OCI-LY7 (cell line): ENCODE data around the gene GDF2. TPM values are rescaled to one million over a fixed set of nuclear protein-coding genes. Genes with fewer than 3 reads are reported as not detected.

Source experiments
- BruUV-seq: library from RNA; stranded (reverse); fragments of 400-500 nt; replicated peaks from 2 replicates; lab custom pipeline; 2021; lab: Mats Ljungman, UMichigan
- CTCF ChIA-PET: fragments of 300-600 bp; sonication (Branson Sonifier 250); formaldehyde crosslinking; loops from one replicate; lab custom pipeline; 2022; ENCODE audit warnings: antibody characterized with exemption; ENCODE audit not compliant: unreplicated experiment; lab: Charles Lee
- POLR2A ChIA-PET: fragments of 300-600 bp; sonication (Branson Sonifier 250); formaldehyde crosslinking; loops from one replicate; lab custom pipeline; 2022; ENCODE audit warnings: antibody characterized with exemption; lab: Charles Lee
- DNase-seq: peaks from one replicate; pipeline ENCODE4 v3.0.0-alpha.2; 2015; ENCODE audit warnings: low spot score
- H2AFZ ChIP-seq: fragments of 200-600 bp; sonication (generic), shearing (Covaris generic); 2 replicates; pipeline ENCODE4 v1.6.1; 2014; ENCODE audit warnings: mild to moderate bottlenecking, antibody characterized with exemption, low read length, moderate library complexity
- H3K27ac ChIP-seq: fragments of 200-600 bp; sonication (generic); 2 replicates; pipeline ENCODE4 v1.5.1; 2014; ENCODE audit warnings: mixed run types, low read depth, mild to moderate bottlenecking, moderate library complexity, low read length, inconsistent platforms; ENCODE audit not compliant: poor library complexity, severe bottlenecking
- H3K36me3 ChIP-seq: fragments of 200-600 bp; sonication (generic); 2 replicates; pipeline ENCODE4 v1.6.1; 2014; ENCODE audit warnings: mild to moderate bottlenecking, antibody characterized with exemption, low read length, moderate library complexity, mixed read lengths; ENCODE audit not compliant: insufficient read depth
- H3K4me1 ChIP-seq: fragments of 200-600 bp; sonication (generic); 2 replicates; pipeline ENCODE4 v1.5.1; 2014; ENCODE audit warnings: mild to moderate bottlenecking, low read length; ENCODE audit not compliant: insufficient read depth, poor library complexity, severe bottlenecking
- H3K4me2 ChIP-seq: fragments of 200-600 bp; sonication (generic); 2 replicates; pipeline ENCODE4 v1.6.1; 2014; ENCODE audit warnings: mild to moderate bottlenecking, low read length
- H3K4me3 ChIP-seq: fragments of 200-600 bp; sonication (generic); 2 replicates; pipeline ENCODE4 v1.5.1; 2014; ENCODE audit warnings: mild to moderate bottlenecking, low read depth, low read length; ENCODE audit not compliant: poor library complexity, severe bottlenecking
- H3K79me2 ChIP-seq: fragments of 200-600 bp; sonication (generic); 2 replicates; pipeline ENCODE4 v1.6.1; 2016; ENCODE audit warnings: low read depth, mild to moderate bottlenecking, low read length, moderate library complexity, mixed read lengths; ENCODE audit not compliant: insufficient read depth
- H3K9me2 ChIP-seq: fragments of 200-600 bp; sonication (generic); 2 replicates; pipeline ENCODE4 v1.6.1; 2016; ENCODE audit warnings: mild to moderate bottlenecking, low read length, mixed read lengths; ENCODE audit not compliant: insufficient read depth
- H3K9me3 ChIP-seq: fragments of 200-600 bp; sonication (generic); 2 replicates; pipeline ENCODE4 v1.6.1; 2014; ENCODE audit warnings: mild to moderate bottlenecking, mixed run types, low read length, mixed read lengths
- H4K20me1 ChIP-seq: fragments of 200-600 bp; sonication (generic); 2 replicates; pipeline ENCODE4 v1.6.1; 2014; ENCODE audit warnings: mild to moderate bottlenecking, antibody characterized with exemption, low read length, moderate library complexity, mixed read lengths; ENCODE audit not compliant: insufficient read depth
- EZH2phosphoT487 ChIP-seq: fragments of 200-600 bp; sonication (generic); IDR thresholded peaks from 2 replicates; pipeline ENCODE4 v1.6.1; 2018; ENCODE audit warnings: low read depth, borderline replicate concordance, mild to moderate bottlenecking, mixed run types, antibody characterized with exemption, low read length, moderate library complexity, mixed read lengths
- intact Hi-C: fragments of 100-400 bp; cut with micrococcal nuclease; formaldehyde crosslinking; loops from one replicate; pipeline ENCODE4 v1.10.0; 2022; ENCODE audit not compliant: unreplicated experiment
- total RNA-seq, 2 experiments: library from RNA; depleted of rRNA in 1 of 2; stranded (reverse); fragments of >200 nt in 1 of 2; shearing (Covaris generic) in 1 of 2; gene quantifications; 2 replicates each; pipeline ENCODE4 v1.2.3, GENCODE V29; 2014 to 2022
- TF ChIP-seq, protein P1 (sequence below): fragments of 200-600 bp; sonication (generic); conservative IDR thresholded peaks from 2 replicates; pipeline ENCODE4 v1.5.1; 2014; ENCODE audit warnings: mild to moderate bottlenecking, antibody characterized with exemption, low read length, moderate library complexity, mixed read lengths

The GDF2 gene
- total RNA-seq, 2 experiments from 2014 or later: not detected

DNA sequence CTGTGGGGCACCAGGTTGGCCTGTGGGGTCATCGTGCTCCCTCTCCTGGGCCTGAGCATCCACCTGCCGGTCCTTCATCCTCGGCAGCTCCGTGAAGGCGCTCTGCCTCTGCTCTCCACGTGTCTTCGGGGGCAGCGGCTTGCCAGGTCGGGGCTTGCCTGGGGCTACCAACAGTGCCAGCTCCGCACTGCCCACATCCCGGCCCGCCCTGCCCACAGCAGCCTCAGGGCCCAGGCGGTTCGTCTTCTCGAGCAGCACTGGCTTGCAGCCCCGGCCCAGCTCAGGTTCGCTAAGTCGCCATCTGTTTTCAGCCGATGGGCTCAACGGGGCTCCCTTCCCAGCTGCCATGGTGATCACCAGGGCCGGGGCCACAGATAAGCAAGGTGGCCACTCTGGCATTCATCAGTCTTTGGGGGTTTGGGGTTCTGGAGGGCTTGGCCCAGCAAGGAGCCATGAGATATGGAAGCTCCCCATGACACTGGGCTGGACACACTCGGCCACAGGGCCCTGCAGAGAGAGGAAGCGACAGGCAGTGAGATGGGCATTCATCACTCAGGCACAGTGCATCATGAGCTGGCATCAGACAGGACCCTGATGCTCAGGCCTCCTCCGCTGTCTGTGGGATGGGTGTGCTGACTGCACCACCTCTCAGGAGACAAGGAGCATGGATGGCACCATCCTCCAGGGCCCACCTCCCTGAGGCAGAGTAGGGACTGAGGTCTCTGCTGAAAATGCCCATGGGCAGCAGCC is 46.4 kb downstream of the GDF2 start:
- no peak for DNase-seq
- ChIA-PET CTCF (no interaction called here), POLR2A (no interaction called here)
- intact Hi-C loops: no loop called here
- TF ChIP-seq, protein P1, sequence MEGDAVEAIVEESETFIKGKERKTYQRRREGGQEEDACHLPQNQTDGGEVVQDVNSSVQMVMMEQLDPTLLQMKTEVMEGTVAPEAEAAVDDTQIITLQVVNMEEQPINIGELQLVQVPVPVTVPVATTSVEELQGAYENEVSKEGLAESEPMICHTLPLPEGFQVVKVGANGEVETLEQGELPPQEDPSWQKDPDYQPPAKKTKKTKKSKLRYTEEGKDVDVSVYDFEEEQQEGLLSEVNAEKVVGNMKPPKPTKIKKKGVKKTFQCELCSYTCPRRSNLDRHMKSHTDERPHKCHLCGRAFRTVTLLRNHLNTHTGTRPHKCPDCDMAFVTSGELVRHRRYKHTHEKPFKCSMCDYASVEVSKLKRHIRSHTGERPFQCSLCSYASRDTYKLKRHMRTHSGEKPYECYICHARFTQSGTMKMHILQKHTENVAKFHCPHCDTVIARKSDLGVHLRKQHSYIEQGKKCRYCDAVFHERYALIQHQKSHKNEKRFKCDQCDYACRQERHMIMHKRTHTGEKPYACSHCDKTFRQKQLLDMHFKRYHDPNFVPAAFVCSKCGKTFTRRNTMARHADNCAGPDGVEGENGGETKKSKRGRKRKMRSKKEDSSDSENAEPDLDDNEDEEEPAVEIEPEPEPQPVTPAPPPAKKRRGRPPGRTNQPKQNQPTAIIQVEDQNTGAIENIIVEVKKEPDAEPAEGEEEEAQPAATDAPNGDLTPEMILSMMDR: no peak
- TF ChIP-seq EZH2phosphoT487: no peak
- BruUV-seq: no TSS peak
- no peak overlapping the region for H2AFZ ChIP-seq
- no peak overlapping the region for H3K4me3 ChIP-seq
- H3K79me2 ChIP-seq: no peaks in the 10 kb centered on the region
- H3K9me2 ChIP-seq: no peaks in the 10 kb centered on the region
- no peaks in the 10 kb centered on the region for H3K4me1 ChIP-seq
- no peaks in the 10 kb centered on the region for H4K20me1 ChIP-seq
- no peaks in the 10 kb centered on the region for H3K9me3 ChIP-seq
- no peak overlapping the region for H3K4me2 ChIP-seq
- no peaks in the 10 kb centered on the region for H3K36me3 ChIP-seq
- no peak overlapping the region for H3K27ac ChIP-seq

GRCh38 chr10:47369251-47369894 is 47.1 kb downstream of the GDF2 start:
- Histone ChIP-seq H2AFZ (no peak overlapping the region), H3K4me3 (no peak overlapping the region), H3K27ac (no peak overlapping the region), H3K9me3 (no peaks in the 10 kb centered on the region), H3K4me1 (no peaks in the 10 kb centered on the region), H3K79me2 (no peaks in the 10 kb centered on the region), H3K9me2 (no peaks in the 10 kb centered on the region), H4K20me1 (no peaks in the 10 kb centered on the region), H3K36me3 (no peaks in the 10 kb centered on the region), H3K4me2 (no peak overlapping the region)
- ChIA-PET CTCF (no interaction called here), POLR2A (no interaction called here)
- no TSS peak for BruUV-seq
- TF ChIP-seq, protein P1: no peak
- no peak for DNase-seq
- intact Hi-C loops: no loop called here
